Effector CD4-positive, alpha-beta T cell (primary cell): Measurements from ENCODE around the gene JSRP1.

Source experiments
- DNase-seq: peaks from one replicate; pipeline ENCODE4 v3.0.0-alpha.2; 2020

JSRP1 gene

GRCh38 chr19:2246014-2246620, 10.1 kb downstream of the JSRP1 start:
- no peak for DNase-seq

GRCh38 chr19:2245273-2245672, 10.9 kb downstream of the JSRP1 start:
- DNase-seq: no peak

- no peak for DNase-seq
These were observed 11.7 kb downstream of the JSRP1 start for GRCh38 chr19:2244486-2244885.

GRCh38 chr19:2244125-2244411, 12.1 kb downstream of the JSRP1 start:
- no peak for DNase-seq

GRCh38 chr19:2243274-2244124, 12.7 kb downstream of the JSRP1 start:
- no peak for DNase-seq

GRCh38 chr19:2242816-2243215, 13.4 kb downstream of the JSRP1 start:
- no peak for DNase-seq

GRCh38 chr19:2242092-2242537, 14.1 kb downstream of the JSRP1 start:
- no peak for DNase-seq

- DNase-seq: no peak
These were observed 15.1 kb downstream of the JSRP1 start for GRCh38 chr19:2240881-2241760.

- DNase-seq: no peak
These were observed 16.1 kb downstream of the JSRP1 start for GRCh38 chr19:2239771-2240770.

- DNase-seq: no peak
These were observed 17.0 kb downstream of the JSRP1 start for GRCh38 chr19:2239173-2239572.

GRCh38 chr19:2237869-2238153, 18.4 kb downstream of the JSRP1 start:
- no peak for DNase-seq

- DNase-seq: no peak
These were observed 19.0 kb downstream of the JSRP1 start for GRCh38 chr19:2237051-2237868.

- peak; percentile 96 for DNase-seq
These were observed 19.7 kb downstream of the JSRP1 start, which contains the start of the genes PLEKHJ1 and SF3A2 for GRCh38 chr19:2236314-2237050. Gene PLEKHJ1 (minus strand): TSS chr19:2236329. CDS start chr19:2236248, 81 bp downstream. Gene SF3A2 (plus strand): TSS chr19:2236824. CDS start chr19:2243419, 6,595 bp downstream.

GRCh38 chr19:2236064-2236313, 20.2 kb downstream of the JSRP1 start:
- no peak for DNase-seq

- DNase-seq: no peak
These were observed 20.7 kb downstream of the JSRP1 start for GRCh38 chr19:2235381-2236063.

- DNase-seq: no peak
These were observed 21.2 kb downstream of the JSRP1 start for GRCh38 chr19:2234996-2235380.

GRCh38 chr19:2233601-2234280, 22.5 kb downstream of the JSRP1 start:
- no peak for DNase-seq

- no peak for DNase-seq
These were observed 23.7 kb downstream of the JSRP1 start for GRCh38 chr19:2232286-2233151.
